ENCODE data around the gene CCDC146. TPM values are rescaled to one million over a fixed set of nuclear protein-coding genes. Genes with fewer than 3 reads are reported as not detected.

Gene CCDC146
- polyA plus RNA-seq, 1 of the 3 experiments (the other 2 are of a cell fraction), result 2.7 TPM

DNA sequence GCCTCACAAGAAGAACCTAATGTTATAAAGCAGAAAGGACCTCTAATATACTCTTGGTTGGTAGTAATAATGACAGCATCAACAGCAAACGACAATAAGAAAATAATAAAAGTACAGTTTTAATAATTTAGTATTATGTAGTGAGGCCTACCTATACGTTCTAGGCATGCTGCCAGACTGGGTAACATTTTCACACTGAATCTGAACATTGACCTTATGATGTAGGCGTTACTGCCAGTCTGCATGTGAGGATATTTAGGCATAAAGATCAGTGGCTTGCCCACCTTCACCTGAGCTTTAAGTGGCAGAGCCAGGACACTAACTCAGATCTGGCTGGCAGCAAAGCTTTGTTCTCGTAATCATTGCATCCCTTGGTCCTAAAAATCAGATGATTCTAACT lies 74.7 kb downstream of the CCDC146 start:
- H3K4me1 ChIP-seq (ENCODE audit: control insufficient read depth in 1 of 2, insufficient read depth in 2 of 2, low read depth in 1 of 2, low read length in 1 of 2), result no peaks in the 10 kb centered on the region
- POLR2A ChIA-PET, result no interaction called here
- CTCF ChIA-PET, result interaction anchor here (1.6 kb wide), 1 partner anchor 50 kb away, joined by 3 read pairs; no protein-coding TSS in a partner anchor
- no peak overlapping the region for H3K4me2 ChIP-seq
- no peaks in the 10 kb centered on the region for H3K9me3 ChIP-seq
- no peak overlapping the region for H3K27ac ChIP-seq (ENCODE audit: low read depth in 2 of 2, low read length in 1 of 2)
- H3K9ac ChIP-seq, result no peak overlapping the region
- no peaks in the 10 kb centered on the region for H3K79me2 ChIP-seq (ENCODE audit: insufficient read depth)
- no peak overlapping the region for H3K4me3 ChIP-seq (ENCODE audit: low read depth in 2 of 2, low read length in 1 of 2)
- H3K36me3 ChIP-seq (replicated peaks in 1 of 2; ENCODE audit: control insufficient read depth in 1 of 2, insufficient read depth in 2 of 2, low read length in 1 of 2), result no peaks in the 10 kb centered on the region
- H3K9me2 ChIP-seq, result 0 out of 2 replicates have a peak, but pooled peaks cover 6% of the 10 kb centered on the region
- DNase-seq, result no peak
- no peaks in the 10 kb centered on the region for H3K27me3 ChIP-seq (ENCODE audit: insufficient read depth)
- 69% methylated on average over 4 of the region's 4 CpGs for WGBS (ENCODE audit: low lambda C conversion rate)
- no peaks in the 10 kb centered on the region for H4K20me1 ChIP-seq (ENCODE audit: insufficient read depth)
- no peak overlapping the region for H2AFZ ChIP-seq (ENCODE audit: low read depth)
- no peak for TF ChIP-seq EZH2phosphoT487 (IDR thresholded peaks at IDR 0.05; ENCODE audit: borderline replicate concordance, low read depth)
- TF ChIP-seq NFIC (IDR thresholded peaks at IDR 0.05; ENCODE audit: borderline replicate concordance), result no peak
- TF ChIP-seq SMC3 (IDR thresholded peaks at IDR 0.05; ENCODE audit: low read depth, low read length), result no peak
- TF ChIP-seq FOXM1 (IDR thresholded peaks at IDR 0.05; ENCODE audit: low read depth), result no peak
- no peak for TF ChIP-seq NRF1 (IDR thresholded peaks at IDR 0.05; ENCODE audit: low read depth, low read length)
- TF ChIP-seq RAD21 (IDR thresholded peaks at IDR 0.05; ENCODE audit: low read length), result no peak
- TF ChIP-seq TAF1 (IDR thresholded peaks at IDR 0.05; ENCODE audit: borderline replicate concordance, low read depth, low read length), result no peak
- no peak for TF ChIP-seq RXRA (IDR thresholded peaks at IDR 0.05; ENCODE audit: borderline replicate concordance, low read depth)
- TF ChIP-seq EP300 (IDR thresholded peaks at IDR 0.05; ENCODE audit: borderline replicate concordance in 1 of 2, low read depth in 1 of 2, low read length in 1 of 2), result no peak
- TF ChIP-seq YY1 (IDR thresholded peaks at IDR 0.05; ENCODE audit: low read depth), result no peak
- no peak for TF ChIP-seq IRF3 (IDR thresholded peaks at IDR 0.05; ENCODE audit: low read depth, low read length)
- H3F3A ChIP-seq (replicated peaks; ENCODE audit: insufficient read depth), result no peaks in the 10 kb centered on the region

- H3K9me2 ChIP-seq, result no peaks in the 10 kb centered on the region; the same call in 1 of the 2 replicates
- WGBS (ENCODE audit: low lambda C conversion rate), result 74% methylated on average over 15 of the region's 15 CpGs
- H3K36me3 ChIP-seq (replicated peaks in 1 of 2; ENCODE audit: control insufficient read depth in 1 of 2, insufficient read depth in 2 of 2, low read length in 1 of 2), result no peaks in the 10 kb centered on the region
- CTCF ChIA-PET, result interaction anchor here (0.8 to 1.8 kb wide), 4 partner anchors 10 to 136 kb away, joined by 3 to 4 read pairs (median 3); no protein-coding TSS in a partner anchor
- POLR2A ChIA-PET, result no interaction called here
- no peaks in the 10 kb centered on the region for H3K4me1 ChIP-seq (ENCODE audit: control insufficient read depth in 1 of 2, insufficient read depth in 2 of 2, low read depth in 1 of 2, low read length in 1 of 2)
- H3K79me2 ChIP-seq (ENCODE audit: insufficient read depth), result no peaks in the 10 kb centered on the region
- no peaks in the 10 kb centered on the region for H3K27me3 ChIP-seq (ENCODE audit: insufficient read depth)
- no peak within 1 kb of the TSS for H3K9ac ChIP-seq
- H3K27ac ChIP-seq (ENCODE audit: low read depth in 2 of 2, low read length in 1 of 2), result no peak within 1 kb of the TSS
- no peak within 1 kb of the TSS for H3K4me2 ChIP-seq
- TF ChIP-seq GATA2 (CRISPR knock-in tag; IDR thresholded peaks at IDR 0.05) (no peak), RXRA (IDR thresholded peaks at IDR 0.05; ENCODE audit: borderline replicate concordance, low read depth) (no peak), MEF2A (IDR thresholded peaks at IDR 0.05; ENCODE audit: borderline replicate concordance, low read depth) (no peak), SIN3A (IDR thresholded peaks at IDR 0.05; ENCODE audit: borderline replicate concordance, low read depth, low read length) (no peak), FOXM1 (IDR thresholded peaks at IDR 0.05; ENCODE audit: low read depth) (no peak)
- TF ChIP-seq, protein P1, sequence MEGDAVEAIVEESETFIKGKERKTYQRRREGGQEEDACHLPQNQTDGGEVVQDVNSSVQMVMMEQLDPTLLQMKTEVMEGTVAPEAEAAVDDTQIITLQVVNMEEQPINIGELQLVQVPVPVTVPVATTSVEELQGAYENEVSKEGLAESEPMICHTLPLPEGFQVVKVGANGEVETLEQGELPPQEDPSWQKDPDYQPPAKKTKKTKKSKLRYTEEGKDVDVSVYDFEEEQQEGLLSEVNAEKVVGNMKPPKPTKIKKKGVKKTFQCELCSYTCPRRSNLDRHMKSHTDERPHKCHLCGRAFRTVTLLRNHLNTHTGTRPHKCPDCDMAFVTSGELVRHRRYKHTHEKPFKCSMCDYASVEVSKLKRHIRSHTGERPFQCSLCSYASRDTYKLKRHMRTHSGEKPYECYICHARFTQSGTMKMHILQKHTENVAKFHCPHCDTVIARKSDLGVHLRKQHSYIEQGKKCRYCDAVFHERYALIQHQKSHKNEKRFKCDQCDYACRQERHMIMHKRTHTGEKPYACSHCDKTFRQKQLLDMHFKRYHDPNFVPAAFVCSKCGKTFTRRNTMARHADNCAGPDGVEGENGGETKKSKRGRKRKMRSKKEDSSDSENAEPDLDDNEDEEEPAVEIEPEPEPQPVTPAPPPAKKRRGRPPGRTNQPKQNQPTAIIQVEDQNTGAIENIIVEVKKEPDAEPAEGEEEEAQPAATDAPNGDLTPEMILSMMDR (IDR thresholded peaks at IDR 0.05), result no peak
- TF ChIP-seq, protein P2, sequence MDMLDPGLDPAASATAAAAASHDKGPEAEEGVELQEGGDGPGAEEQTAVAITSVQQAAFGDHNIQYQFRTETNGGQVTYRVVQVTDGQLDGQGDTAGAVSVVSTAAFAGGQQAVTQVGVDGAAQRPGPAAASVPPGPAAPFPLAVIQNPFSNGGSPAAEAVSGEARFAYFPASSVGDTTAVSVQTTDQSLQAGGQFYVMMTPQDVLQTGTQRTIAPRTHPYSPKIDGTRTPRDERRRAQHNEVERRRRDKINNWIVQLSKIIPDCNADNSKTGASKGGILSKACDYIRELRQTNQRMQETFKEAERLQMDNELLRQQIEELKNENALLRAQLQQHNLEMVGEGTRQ (IDR thresholded peaks at IDR 0.05; ENCODE audit: borderline replicate concordance, low read depth, low read length), result no peak
- no peaks in the 10 kb centered on the region for H4K20me1 ChIP-seq (ENCODE audit: insufficient read depth)
- DNase-seq, result no peak
- H2AFZ ChIP-seq (ENCODE audit: low read depth), result no peak within 1 kb of the TSS
- H3K4me3 ChIP-seq (ENCODE audit: low read depth in 2 of 2, low read length in 1 of 2), result no peak within 1 kb of the TSS
- H3F3A ChIP-seq (replicated peaks; ENCODE audit: insufficient read depth), result no peaks in the 10 kb centered on the region
- no peaks in the 10 kb centered on the region for H3K9me3 ChIP-seq
Measured at GRCh38 chr7:77199013-77199966, 76.9 kb downstream of the CCDC146 start, which contains the start of gene FGL2. TSS of gene FGL2 (minus strand) at chr7:77199819. CDS start at chr7:77199793, 26 bp downstream.
